ENCODE results near the gene CDH13. TPM values are rescaled to one million over a fixed set of nuclear protein-coding genes. Genes with fewer than 3 reads are reported as not detected.

The CDH13 gene
- total and polyA plus RNA-seq, 10 of the 15 experiments (the other 5 are each of a cell fraction or from before 2014, with no cell fraction given), result under 0.01 to 0.05 TPM; not detected in 8

DNA sequence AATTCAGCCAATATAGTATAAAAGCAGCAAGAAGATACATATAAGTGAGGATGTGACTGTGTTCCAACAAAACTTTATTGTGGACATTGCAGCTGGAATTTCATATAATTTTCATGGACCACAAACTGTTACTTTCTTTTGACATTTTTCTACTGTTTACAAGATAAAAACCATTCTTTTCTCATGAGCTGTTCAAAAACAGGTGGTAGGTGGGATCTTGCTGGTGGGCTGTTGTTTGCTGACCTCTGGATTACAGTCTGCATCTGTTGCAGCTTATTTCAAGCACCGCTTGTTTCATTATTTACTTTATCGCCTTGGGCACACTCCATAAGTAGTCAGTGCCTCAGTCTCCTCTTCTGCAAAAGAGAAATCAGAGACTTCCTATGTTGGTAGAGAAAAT lies 99.5 kb downstream of the CDH13 start:
- Histone ChIP-seq H3K9me3 (replicated peaks; ENCODE audit: control insufficient read depth, insufficient read depth, low read length) (peaks cover 14% of the 10 kb centered on the region), H3K9ac (ENCODE audit: control insufficient read depth, insufficient read depth, low read length) (no peak overlapping the region), H3K4me3 (no peak overlapping the region), H3K4me2 (ENCODE audit: control insufficient read depth, insufficient read depth) (no peak overlapping the region), H3K36me3 (ENCODE audit: control insufficient read depth in 2 of 2, insufficient read depth in 2 of 2, low read length in 1 of 2) (no peaks in the 10 kb centered on the region), H3K79me2 (ENCODE audit: control insufficient read depth, insufficient read depth, low read length) (no peaks in the 10 kb centered on the region), H2AFZ (ENCODE audit: control insufficient read depth, low read depth, low read length) (no peak overlapping the region), H3K27ac (ENCODE audit: control insufficient read depth, insufficient read depth) (no peak overlapping the region), H3K4me1 (ENCODE audit: control insufficient read depth, insufficient read depth, low read length) (no peaks in the 10 kb centered on the region), H3K27me3 (replicated peaks in 1 of 2; ENCODE audit: control insufficient read depth in 2 of 2, insufficient read depth in 2 of 2, low read length in 1 of 2) (no peaks in the 10 kb centered on the region), H4K20me1 (ENCODE audit: control insufficient read depth, insufficient read depth) (no peaks in the 10 kb centered on the region)
- BruUV-seq (replicated peaks), result no TSS peak
- ChIA-PET RAD21 (ENCODE audit: unreplicated experiment) (no interaction called here), POLR2A (interaction anchor here (1.1 kb wide), 1 partner anchor 10 kb away, joined by 3 read pairs; no protein-coding TSS in a partner anchor), CTCF (interaction anchor here (0.7 to 1.7 kb wide), 3 partner anchors 28 to 1099 kb away, joined by 3 to 8 read pairs (median 3); no protein-coding TSS in a partner anchor), SMC1A (ENCODE audit: uncharacterized antibody, unreplicated experiment) (interaction anchor here (0.9 to 1.0 kb wide), 2 partner anchors 9 to 10 kb away, joined by 3 read pairs; no protein-coding TSS in a partner anchor)
- no peak for FAIRE-seq
- TF ChIP-seq SUZ12 (IDR thresholded peaks at IDR 0.05; ENCODE audit: unreplicated experiment) (no peak), EZH2 (IDR thresholded peaks at IDR 0.05; ENCODE audit: borderline replicate concordance, control insufficient read depth, low read depth, low read length) (no peak), STAT1 (conservative IDR thresholded peaks at IDR 0.05) (no peak), MEF2B (IDR thresholded peaks at IDR 0.05; ENCODE audit: partially characterized antibody, poor library complexity, severe bottlenecking) (no peak)
- TF ChIP-seq, protein P1, sequence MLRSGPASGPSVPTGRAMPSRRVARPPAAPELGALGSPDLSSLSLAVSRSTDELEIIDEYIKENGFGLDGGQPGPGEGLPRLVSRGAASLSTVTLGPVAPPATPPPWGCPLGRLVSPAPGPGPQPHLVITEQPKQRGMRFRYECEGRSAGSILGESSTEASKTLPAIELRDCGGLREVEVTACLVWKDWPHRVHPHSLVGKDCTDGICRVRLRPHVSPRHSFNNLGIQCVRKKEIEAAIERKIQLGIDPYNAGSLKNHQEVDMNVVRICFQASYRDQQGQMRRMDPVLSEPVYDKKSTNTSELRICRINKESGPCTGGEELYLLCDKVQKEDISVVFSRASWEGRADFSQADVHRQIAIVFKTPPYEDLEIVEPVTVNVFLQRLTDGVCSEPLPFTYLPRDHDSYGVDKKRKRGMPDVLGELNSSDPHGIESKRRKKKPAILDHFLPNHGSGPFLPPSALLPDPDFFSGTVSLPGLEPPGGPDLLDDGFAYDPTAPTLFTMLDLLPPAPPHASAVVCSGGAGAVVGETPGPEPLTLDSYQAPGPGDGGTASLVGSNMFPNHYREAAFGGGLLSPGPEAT (IDR thresholded peaks at IDR 0.05; ENCODE audit: low read depth), result no peak
- TF ChIP-seq, protein P2, sequence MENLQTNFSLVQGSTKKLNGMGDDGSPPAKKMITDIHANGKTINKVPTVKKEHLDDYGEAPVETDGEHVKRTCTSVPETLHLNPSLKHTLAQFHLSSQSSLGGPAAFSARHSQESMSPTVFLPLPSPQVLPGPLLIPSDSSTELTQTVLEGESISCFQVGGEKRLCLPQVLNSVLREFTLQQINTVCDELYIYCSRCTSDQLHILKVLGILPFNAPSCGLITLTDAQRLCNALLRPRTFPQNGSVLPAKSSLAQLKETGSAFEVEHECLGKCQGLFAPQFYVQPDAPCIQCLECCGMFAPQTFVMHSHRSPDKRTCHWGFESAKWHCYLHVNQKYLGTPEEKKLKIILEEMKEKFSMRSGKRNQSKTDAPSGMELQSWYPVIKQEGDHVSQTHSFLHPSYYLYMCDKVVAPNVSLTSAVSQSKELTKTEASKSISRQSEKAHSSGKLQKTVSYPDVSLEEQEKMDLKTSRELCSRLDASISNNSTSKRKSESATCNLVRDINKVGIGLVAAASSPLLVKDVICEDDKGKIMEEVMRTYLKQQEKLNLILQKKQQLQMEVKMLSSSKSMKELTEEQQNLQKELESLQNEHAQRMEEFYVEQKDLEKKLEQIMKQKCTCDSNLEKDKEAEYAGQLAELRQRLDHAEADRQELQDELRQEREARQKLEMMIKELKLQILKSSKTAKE (IDR thresholded peaks at IDR 0.05; ENCODE audit: low read depth, poor library complexity, severe bottlenecking), result no peak
- in situ Hi-C loops (cut with MboI) (no loop called here), intact Hi-C loops (cut with micrococcal nuclease; ENCODE audit: unreplicated experiment) (no loop called here)
- no peak for DNase-seq (ENCODE audit: low read depth, low spot score)
- 88% methylated on average over 2 of the region's 2 CpGs for WGBS (ENCODE audit: insufficient coverage, insufficient replicate concordance, low lambda C conversion rate, missing lambda C conversion rate)
- ATAC-seq, result no peak
